Stimulated activated CD8-positive, alpha-beta memory T cell treated with anti-CD3 and anti-CD28 coated beads, Interleukin-4, amount 100 ng/mL, for 1 hour (primary cell): Measurements from ENCODE around the gene KCNMA1.

Experiments
- DNase-seq, 2 donors: peaks; one replicate each; pipeline ENCODE4 v3.0.0-alpha.2; 2020; ENCODE audit warnings: low read depth in 2 of 2, low spot score in 1 of 2

KCNMA1 gene

DNA sequence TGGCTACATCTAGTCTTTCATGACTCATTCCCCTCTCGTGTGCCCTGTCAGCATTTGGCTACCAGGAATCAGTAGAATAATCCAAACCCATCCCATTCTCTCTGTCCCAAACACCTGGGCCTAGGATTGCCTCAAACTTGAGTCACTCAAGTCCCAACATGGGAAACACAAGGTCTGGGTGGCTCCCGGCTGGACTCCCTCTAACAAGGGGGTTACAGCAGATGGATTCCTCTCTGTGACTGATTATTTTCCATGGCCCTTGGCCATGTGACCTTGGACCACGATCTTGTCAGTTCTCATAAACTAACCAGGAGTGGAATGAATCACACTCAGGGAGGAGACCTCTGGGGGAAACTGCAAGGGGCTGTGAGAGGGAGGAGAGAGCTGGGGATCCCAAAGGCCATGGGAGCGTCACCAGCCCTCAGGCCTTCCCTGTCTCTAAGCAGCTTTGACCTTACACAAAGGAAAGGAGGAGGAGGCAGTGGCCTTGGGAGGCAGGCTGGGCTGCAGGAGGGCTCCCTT lies 533.1 kb downstream of the KCNMA1 start:
- no peak for DNase-seq

DNA sequence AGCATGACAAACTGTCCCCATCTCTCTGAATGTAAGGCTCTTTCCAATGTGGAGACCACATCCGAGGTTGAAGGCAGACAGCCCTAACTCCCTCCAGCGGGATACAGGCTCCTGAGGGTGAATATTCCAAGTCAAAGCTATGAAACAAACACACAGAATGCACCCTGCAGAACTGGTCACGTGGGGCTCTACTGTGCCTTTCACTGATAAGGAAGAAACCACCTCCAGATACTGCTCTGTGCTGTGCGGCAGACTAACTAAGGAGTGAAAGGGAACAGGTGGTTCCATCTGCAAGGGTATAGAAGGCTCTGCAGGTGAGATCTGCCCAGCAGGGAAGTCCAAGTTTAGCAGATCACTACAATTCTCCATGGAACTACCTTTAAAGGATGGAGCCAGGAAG lies 534.4 kb downstream of the KCNMA1 start:
- DNase-seq = no peak

DNA sequence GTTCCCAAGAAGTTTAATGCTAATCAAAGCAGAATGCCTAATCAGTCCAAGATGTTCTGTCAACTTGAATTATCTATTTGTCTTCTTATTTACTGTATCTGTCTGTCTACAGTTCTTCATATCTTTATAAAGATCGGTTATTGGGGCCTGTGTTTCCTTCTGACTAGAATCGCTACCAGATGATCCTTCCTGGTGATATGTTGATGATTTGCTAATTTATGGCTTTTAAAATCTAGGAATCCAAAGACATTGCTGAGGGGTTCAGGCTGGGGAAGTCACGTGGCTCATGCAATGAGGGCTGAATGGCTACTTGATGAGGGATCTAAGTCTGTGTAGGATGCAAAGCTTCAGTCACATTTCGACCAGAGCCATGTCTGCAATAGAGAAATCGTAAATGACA lies 536.3 kb downstream of the KCNMA1 start:
- DNase-seq = no peak

DNA sequence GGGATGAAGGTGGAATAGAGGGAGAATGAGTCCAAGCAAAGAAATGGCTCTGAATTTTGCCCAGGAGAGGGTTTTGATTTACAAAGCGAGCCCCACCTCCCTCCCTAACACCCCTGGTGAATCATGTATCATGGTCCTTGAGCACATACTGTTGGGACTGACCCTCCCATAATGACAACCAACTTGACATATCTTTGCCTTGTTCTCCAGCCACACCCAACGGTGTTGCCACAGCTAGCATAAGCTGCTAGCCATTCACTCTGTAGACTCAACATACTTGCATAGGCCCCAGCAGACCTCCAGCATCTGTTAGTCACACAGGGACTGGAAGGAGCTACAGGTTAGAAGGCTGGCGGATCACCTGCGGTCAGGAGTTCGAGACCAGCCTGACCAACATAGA lies 538.5 kb downstream of the KCNMA1 start:
- no peak for DNase-seq

DNA sequence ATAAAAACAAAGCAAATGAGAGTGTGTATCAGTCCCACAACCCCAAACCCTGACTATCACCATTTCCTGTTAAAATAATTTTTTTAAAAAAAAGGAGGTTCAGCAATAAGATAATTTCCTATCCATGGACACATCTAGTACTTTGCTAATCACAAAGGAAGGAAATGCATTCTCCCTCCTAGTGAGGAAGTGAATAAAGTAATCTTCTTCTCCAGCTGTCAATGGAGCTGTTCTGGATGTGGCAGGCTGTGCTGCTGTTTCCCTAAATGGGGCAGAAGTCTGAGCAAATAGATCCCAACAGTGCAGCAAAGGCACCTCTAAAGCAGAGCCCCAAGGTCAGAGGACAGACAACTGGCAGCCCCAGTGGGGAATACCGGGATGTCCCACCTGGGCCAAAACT lies 540.0 kb downstream of the KCNMA1 start:
- DNase-seq = no peak

DNA sequence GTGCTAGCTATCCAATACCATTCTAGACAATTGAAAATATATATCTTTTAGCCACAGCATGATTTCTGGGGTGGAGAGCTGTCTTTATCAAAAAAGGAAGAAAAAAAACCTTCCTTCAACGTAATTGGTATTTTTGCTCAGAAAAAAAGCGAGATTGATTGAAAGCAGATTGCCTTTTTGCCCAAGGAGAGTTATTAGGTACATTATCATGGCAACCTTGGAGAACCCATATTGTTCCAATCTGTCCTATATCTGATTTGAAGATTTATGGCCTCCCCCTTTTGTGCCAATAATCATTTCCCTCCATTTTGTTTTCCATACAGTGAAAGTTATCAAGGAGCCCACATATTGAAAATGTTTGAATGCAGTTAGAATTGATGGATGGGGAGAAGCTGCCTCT lies 544.5 kb downstream of the KCNMA1 start:
- DNase-seq = no peak

DNA sequence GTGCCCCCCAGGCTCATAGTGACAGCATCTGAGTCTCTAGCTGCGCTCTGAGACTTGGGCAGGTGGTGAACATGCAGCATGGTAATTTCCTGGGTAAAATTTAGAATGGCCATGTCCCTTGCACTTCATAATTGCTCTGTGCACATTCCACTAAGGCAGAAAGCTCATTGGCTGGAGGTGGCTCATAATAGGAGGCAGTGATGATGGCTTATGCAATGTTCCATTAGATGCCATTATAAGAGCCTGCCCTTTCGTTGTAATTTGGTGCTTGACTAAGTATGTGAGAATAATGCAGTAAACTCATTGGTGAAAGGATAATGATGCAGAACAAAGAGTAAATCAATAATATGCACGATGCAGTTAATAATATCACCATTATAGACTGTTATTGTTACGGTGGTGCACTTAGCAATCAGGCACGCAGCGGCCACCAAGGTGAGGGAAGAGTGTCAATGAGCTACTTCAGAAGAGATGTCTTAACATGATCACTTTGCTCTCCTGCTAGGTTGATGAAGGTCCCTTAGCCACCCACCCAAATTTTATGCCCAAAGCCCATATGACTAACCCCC lies 545.9 kb downstream of the KCNMA1 start:
- no peak for DNase-seq

DNA sequence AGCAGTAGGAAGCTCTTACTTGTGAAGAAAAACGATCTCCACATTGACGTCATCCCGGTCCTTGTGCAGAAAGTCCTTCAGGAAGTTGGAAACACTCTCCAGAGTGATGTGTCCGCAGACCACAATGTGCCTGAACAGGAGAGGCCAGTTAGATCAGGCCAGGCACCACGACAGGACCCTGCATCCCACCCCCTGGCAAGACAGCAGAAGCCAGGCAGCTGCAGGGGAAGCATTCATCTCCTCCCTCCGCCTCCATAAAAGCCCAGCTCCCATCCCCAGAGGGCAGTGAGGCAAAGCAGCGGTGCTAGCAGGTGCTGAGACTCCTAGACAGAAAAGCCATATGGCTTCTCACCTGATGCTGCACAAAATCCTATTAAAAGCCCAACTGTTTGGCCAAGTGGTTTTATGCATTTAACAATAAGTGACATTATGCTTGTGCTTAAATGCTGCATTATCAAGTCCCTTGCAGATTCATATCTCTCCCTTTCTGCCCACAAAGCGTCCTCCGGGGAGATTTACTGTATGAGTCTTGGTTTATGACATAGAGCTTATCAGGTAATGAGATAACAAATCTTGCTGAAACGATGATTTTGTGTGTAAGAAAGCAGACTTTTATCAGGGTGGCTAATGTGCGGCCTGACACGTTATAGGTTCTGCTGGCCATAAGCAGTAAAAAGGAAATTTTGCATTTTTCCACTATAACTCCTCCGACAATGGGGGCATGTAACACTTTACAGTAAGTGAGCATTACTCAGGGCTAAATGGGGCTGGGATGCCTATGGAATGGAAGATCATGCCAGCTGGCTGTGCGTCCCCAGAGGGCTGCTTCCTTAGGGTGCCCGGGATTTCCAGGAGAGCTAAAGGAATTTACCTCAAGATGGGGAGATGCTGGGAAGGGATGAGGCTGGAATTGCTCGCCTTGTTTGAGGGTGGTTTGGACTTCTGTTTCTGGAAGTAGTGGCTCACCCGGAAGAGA lies 546.9 kb downstream of the KCNMA1 start:
- DNase-seq = no peak

DNA sequence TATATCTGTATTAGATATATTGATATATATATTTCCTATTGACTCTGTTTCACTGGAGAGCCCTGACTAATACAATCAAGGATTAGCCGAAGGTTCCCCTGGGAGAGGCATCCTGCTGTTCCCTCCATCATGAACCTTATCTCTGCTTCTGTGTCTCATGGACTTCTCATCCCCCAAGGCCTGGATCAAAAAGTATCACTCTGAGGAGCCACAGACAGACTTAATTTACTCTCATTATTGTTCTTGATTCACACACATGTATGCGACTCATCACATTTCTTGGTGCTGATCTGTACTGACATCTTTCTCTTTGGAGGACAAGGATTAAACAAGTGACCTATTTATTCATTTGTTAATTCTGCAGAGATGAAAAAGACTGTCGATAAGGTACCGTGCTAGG lies 550.2 kb downstream of the KCNMA1 start:
- no peak for DNase-seq

DNA sequence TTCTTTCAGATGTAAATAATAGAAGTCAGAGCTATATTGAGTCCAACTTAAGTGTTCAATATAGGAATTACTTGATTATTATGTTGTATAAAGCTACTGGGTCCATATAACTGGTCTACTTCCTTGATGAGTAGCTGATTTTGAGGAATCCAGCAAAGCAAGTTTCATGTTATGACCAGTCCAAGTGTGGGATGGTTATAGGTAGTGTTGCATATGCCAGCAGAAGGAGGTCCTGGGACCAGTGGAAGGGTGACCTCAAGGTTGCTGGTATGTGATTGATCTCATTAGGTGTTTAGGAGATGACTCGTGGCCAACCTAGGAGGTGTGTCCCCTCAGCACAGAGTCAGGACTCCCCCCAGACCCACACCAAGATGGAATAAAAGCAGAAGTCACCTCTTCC lies 551.5 kb downstream of the KCNMA1 start:
- no peak for DNase-seq

DNA sequence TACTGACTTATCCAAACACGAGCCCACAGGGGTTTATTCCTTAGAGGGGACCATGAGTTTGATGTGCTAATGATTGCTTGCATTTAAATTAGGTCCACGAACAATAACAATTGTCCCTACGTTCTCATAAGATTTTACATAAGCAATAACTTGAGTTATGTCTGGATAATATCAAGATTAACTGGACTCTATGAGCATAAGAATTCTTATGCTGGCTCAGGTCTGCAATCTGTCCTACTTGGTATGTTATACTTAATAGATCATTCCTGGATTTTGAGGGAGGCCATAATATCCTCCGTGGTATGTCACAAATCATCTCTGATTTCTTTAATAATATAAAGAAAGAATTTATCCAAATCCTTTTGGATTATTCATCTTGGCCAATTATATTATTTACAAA lies 552.3 kb downstream of the KCNMA1 start:
- no peak for DNase-seq

DNA sequence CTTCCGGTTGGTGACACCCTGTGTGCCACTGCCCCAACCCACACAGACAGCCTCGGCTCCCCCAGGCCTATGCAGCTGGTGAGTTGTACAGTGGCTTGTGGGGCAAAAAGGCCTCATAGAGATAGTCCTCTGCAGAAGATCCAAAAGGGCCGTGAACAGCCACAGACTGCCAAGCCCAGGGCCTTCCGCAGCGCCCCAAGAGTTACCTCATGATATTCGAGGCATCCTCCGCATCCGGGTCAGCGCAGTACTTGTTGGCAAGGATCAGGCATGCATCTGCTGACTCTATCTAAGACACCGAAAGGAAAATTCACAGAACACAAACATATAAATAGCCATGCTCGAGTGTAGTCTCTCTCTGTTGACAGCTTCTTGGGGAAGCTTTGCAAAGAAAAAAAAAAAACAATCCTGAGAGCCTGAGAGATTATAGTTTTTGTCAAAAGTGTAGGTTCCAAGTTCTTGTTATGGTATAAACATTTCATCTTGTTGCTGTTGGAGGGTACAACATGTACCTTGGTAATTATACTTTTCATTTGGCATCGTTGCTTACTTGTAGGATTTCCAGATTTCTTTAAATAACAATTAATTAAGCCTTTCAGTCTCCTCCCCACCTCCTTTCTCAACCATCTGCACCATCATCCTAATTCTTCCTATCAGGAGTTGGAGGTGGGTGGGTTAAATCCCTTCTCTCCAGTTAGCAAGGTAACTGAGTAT lies 553.0 kb downstream of the KCNMA1 start:
- no peak for DNase-seq

DNA sequence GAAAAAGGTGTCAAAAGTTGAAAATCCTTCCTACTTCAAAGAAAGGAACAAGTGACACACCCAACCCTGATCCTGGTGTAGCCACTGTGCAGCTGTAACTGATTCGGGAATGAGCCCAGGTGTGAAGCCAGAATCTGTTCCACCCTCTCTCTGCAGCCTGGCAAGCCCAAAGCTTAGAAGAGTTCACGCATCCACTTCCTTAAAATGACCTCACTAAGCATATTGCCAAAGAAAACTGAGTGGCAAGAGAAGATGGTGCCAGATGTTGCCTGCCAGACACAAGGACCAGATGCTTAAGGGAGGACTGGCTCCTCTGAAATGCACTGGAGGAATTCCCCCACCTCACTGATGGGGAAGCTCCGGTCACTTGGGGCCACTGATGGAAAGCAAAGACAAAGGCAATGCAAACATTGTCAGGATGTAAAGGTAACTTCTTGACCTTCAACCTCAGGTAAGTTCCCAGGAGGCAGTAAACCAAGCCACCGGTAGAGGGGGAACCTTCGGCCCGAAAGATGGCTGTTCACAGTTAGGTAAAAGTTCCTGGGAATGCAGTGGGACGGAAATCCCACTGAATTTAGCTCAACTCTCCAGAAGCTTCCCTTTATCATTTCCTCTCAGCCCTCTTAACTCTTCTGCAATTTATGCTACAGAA lies 554.9 kb downstream of the KCNMA1 start:
- DNase-seq = no peak

DNA sequence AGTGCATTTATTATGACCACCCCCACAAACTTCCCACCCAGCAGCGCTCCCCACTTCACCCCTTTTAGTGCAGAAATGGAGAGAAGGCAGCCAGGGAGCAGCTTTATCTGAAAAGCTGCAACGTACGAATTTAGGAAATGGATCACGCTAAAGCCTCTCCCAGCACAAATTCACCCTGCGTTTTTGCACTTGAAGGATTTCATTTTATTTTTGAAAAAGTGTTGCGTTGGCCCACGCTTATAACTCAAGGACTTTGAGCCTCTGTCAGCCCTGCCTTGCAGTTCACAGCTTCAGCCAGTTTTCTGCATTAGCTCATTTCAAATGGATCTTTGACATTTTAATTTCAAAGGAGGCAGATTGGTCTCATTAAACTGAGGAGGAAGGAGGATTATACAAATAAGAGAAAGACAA lies 556.1 kb downstream of the KCNMA1 start:
- DNase-seq = no peak

DNA sequence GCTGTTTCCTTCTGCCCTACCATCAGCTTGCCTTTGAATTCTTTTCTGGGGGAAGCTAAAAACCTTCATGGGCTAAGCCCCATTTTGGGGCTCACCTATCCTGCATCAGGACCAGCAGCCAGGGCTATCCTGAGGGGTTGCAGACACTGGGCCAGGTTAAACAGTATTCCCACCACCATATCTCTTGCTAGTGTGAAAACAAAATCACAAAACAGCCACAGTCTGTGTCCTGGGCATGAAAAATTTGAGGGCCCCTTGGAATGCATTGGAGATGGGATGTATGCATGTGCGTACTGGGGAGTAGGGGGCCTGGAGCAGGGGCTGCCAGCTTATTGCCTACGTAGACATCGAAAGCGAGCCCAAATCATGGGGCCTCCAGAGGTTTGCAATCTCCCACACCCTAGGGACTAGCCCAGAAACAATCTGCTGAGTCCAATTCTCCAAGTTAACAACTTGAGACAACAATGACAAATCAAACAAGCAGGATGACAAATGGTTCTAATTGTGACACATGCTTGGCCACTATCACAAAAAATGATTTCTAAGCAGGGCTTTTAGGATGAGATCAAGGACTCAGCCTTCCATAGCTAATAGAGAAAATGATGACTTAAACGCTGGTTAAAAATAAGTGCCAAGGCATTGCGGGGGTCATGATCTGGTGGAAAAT lies 557.1 kb downstream of the KCNMA1 start:
- DNase-seq = no peak

DNA sequence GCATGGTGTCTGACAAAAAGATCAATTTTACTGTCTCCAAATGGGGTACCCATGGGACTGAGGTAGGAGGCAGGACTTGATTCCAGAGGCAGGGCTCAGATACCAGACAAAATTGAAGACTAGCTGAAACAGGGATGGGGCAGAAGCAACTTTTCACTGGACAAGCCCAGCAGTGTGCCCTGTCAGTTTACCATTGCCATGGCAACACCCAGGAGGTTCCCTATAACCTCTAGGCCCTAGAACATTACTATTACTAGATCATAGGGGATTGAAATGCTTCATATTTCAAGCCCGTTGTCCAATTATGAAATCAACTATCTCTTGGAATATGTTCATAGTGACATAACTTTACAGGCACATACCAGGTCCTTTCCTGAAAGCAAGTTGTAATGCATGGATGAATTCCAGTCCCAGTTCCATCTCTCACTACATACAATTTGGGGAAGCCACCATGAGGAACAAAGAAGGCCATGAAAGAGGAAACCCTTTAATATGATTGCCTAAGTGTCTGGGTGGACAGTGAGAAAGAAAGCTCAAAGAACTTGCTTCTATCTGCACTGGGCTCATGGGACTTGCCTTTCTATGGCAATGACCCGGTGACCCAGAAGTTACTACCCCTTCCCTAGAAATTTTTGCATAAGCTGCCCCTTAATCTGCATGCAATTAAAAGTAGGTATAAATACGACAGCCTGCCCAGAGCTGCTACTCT lies 557.9 kb downstream of the KCNMA1 start:
- DNase-seq = no peak

DNA sequence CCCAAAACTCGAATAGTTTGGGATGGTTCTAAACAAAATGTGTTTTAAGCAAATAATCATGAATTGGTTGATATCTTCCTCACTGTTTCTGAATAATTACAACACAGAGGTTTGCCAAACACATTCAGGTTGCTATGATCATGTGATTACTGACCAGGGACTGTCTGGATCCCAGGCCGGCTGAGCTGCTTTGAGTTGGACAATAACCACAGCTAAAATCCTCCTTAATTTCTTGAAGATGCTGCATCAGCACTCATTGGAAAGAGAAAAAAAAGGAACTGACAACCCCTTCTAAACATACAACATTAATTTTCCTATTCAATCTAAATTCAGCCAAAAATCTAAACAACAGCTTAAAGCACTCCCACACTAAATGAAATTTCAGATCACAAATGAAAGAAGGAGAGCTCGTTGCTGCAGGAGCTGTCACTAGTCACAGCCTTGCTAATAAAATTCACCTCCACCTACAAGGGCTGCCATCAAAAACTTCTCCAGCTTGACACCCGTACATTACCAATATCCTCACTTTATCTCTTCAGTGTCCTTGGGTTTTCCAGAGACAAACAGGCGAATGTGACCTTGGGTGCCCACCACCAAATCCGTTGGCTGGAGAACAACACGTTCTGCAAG lies 560.2 kb downstream of the KCNMA1 start:
- DNase-seq = no peak

DNA sequence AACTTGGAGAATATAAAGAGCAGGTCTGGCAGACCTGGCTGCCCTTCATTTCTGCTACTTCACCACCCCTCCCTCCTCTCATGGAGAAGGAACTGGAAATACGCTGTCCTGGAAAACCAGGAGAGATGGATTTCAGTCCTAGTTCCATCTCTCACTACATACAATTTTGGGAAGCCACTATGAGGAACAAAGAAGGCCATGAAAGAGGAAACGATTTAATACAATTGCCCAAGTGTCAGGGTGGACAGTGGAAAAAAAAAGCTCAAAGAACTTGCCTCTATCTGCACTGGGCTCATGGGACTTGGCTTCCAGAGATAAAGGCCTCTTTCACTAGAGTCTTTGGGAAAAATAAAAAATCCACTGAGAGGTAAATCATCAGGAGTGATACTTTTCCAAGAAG lies 561.7 kb downstream of the KCNMA1 start:
- no peak for DNase-seq

DNA sequence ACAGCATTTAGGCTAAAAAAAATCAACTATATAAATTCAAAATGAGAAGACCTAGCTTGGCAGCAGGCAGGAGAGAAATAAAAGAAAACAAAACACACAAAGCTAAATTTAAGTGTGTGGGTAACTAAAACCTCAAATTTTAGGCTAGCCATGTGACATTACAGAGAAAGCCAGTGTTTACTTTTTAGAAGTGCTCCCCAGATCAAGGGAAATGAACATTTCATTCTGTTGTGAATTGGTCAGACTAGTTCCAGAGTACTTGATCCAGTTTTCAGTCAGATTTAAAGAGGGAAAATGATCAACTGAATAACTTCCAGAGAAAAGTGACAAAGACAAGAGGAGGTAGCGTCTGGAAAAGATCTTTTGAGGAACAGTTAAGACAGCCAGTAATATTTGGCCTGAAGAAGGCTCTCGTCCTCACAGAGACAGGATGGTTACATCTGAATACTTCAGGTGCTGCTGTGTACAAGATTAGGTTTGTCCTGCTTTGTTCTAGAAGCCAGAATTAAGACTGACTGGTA lies 563.4 kb downstream of the KCNMA1 start:
- no peak for DNase-seq

DNA sequence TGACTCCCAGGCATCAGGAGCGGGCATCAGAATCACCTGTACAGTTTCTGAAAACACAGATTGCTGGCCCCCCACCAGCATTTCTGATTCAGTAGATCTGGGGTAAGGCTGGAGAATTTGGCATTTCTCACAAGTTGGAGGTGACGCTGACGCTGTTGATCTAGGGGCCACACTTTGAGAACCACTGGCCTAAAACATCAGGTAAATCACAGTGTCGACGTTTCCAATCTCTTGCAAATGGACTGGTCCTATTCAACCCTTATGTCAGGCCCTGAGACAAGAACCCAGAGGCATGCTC lies 564.0 kb downstream of the KCNMA1 start:
- DNase-seq = no peak
